ENCODE measurements around the gene CS.

Gene CS

DNA sequence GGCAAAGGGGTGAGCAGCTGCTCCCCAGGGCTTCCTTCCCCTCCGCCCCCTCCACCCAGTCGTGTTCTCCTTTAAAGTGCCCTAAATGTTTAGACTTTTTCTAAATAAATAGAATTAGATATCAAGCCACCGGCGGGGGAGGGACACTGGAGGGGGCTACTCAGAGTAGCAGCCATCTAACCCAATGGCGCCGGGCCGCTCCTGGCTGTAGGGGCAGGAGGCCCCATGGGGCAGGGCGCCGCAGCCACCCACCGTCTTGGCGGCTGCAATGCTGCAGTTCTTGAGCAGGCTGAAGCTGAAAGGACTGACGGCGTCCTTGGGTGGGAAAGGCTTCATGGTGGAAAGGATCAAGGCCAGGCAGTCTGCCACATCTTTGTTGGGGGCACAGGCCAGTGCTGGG, 57.1 kb downstream of the CS start:
- DNase-seq = no peak

DNA sequence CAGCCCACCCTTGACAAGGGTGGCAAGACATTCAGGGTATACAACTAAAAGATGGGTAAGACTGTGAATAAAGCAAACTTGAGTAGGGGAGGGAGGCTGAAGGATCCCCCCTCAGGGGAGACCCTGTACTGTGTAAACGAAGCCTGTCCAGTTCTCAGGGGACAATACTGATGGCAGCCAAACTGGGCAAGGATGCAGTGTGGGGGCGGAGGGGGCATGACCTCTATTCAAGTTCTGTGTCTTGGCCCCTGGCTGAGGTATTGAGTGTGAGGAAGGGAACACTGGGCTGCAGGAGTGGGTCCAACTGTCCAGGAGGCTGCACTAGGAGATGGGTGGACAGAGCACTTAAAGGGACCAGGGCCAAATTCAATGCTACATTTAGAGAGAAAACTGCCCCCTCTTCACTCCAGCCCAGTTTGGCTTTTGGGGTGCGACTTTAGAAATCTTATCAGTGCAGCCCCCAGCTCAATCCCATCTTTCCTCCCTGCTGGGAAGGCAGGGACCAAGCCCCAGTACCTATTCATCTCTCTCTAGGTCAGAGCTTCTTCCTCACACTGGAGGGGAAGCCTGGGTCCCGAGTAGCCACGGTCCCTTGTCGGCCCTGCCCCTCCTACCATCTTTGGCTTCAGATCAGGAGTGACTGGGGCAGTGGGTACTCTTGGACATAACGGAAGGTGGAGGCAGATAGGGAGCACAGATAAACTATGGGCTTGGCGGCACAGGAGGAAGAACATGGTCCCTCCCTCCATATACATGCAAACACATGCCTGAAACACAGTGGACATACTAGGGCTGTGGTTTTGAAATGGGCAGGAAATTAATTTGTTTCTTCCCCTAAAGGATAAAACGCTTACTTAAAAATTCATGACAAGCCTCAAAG, 58.5 kb downstream of the CS start:
- no peak for DNase-seq

- no peak for DNase-seq
Measured at GRCh38 chr12:56237552-56237951, 62.6 kb downstream of the CS start.

DNA sequence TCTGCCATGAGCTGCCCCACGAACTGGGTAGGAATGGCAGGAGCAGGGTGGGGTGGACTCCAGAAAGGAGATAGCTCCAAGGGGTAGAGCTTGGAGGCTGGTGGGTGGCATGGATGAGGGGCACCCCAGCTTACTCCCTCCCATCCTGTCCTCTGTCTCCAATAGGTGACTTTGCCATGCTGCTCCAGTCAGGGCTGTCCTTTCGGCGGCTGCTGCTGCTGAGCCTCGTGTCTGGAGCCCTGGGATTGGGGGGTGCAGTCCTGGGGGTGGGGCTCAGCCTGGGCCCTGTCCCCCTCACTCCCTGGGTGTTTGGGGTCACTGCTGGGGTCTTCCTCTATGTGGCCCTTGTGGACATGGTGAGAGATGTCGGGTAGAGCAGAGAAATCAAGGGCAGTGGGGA, 63.1 kb downstream of the CS start:
- DNase-seq = no peak

DNA sequence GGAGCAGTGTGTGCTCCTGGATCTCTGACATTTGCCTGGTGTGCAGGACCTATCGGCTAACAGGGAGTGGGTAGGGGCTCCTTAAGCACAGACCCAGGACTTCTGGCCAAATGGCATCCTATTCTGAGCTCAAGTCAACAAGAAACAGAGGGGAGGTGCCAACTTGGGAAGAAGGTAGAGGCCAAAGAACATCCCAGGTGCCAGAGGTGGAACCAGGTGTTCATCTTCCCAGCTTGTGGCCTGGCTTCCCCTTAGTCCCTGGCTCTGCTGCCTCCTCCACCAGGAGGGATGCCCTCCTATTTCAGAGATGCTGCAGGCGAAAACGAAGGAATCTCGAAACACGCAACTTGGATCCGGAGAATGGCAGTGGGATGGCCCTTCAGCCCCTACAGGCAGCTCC, 64.0 kb downstream of the CS start:
- no peak for DNase-seq

DNA sequence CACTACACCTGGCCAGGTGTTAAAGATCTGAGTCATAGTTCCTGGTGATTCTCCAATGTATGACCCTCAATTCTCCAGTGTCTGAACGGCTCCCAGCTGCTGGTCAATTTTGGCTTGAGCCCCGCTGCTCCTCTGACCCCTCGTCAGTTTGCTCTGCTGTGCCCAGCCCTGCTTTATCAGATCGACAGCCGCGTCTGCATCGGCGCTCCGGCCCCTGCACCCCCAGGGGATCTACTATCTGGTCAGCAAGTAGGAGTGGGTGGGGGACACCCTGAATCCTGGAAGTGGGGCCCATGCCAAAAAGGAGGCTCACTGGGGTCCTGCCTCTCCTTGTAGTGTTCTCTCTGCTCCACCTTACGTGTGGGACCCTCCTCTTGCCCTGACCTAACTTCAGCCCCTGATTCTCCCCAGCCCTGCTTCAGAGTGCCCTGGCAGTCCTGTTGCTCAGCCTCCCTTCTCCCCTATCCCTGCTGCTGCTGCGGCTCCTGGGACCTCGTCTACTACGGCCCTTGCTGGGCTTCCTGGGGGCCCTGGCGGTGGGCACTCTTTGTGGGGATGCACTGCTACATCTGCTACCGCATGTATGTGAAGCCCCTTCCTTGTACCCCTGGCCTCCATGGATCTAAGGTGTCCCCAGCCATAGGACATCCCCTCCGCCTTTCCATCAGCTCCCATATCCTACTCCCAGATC, 65.2 kb downstream of the CS start:
- DNase-seq = no peak

DNA sequence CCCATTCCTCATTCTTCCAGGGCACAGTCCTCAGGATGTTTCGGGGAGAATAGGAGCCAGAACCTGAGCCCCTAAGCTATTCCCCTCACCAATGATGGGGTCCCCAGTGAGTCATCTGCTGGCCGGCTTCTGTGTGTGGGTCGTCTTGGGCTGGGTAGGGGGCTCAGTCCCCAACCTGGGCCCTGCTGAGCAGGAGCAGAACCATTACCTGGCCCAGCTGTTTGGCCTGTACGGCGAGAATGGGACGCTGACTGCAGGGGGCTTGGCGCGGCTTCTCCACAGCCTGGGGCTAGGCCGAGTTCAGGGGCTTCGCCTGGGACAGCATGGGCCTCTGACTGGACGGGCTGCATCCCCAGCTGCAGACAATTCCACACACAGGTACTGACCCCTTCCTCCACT, 68.9 kb downstream of the CS start:
- DNase-seq = no peak

GRCh38 chr12:56230432-56231183, 69.5 kb downstream of the CS start:
- DNase-seq = no peak

GRCh38 chr12:56229916-56230431, 70.2 kb downstream of the CS start, which contains the start of gene SLC39A5:
TSS of gene SLC39A5 (plus strand) at chr12:56230051. CDS start at chr12:56231275, 1,224 bp downstream.
- no peak for DNase-seq

GRCh38 chr12:56229082-56229481, 71.0 kb downstream of the CS start:
- no peak for DNase-seq

- no peak for DNase-seq
Measured at GRCh38 chr12:56224954-56225353, 75.2 kb downstream of the CS start.

DNA sequence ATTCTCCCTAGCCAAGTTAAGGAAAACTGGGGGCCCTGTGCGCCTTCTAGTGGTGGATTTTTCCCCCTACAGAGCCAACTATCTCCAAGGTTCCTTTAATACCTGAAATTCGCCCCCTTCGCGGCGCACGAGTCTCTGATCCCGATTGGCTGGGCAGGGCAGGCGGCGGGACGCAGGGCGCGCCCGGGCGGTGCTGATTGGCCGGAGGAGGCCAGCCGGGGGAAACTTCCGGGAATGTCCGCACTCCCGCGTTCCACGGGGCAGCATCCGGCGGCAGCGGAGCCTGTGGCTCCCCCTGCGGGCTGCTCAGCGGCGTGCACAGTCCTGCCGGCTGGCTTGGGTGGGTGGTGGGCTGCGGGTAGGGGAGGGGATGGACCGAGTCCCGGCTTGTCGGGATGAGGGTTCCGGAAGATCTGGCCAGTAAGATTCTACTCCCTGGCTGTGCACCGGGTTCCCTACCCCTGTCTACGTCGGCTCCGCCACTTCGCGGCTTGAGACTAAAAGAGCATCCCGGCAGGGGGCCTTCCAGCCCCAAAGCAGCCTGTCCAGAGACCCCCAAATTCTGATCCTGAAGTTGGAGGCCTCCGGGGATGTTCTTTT, 75.9 kb downstream of the CS start, which contains the start of gene NABP2:
NABP2 (plus strand) TSS at position 241 of the 600 bp plus-strand sequence. CDS start 515 bp downstream, outside the sequence.
- DNase-seq = peak; percentile 92

- no peak for DNase-seq
Measured at GRCh38 chr12:56223571-56224101, 76.5 kb downstream of the CS start.

DNA sequence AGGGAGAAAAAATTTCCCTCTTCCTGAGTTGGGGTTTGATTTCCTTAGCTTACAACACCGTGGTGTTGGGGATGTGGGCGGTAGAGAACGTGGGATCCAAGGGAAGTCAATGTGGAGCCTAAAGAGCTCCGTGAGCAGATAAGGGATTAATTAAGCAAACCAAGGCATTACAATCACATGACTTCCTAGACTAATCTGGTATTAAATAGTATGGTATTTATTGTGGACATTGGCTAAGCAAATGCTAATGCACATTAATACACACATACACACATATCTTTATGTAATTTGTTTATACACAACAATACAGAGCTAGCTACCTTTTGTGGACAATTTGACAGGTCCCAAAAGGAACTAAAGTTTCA, 77.6 kb downstream of the CS start:
- DNase-seq = no peak

DNA sequence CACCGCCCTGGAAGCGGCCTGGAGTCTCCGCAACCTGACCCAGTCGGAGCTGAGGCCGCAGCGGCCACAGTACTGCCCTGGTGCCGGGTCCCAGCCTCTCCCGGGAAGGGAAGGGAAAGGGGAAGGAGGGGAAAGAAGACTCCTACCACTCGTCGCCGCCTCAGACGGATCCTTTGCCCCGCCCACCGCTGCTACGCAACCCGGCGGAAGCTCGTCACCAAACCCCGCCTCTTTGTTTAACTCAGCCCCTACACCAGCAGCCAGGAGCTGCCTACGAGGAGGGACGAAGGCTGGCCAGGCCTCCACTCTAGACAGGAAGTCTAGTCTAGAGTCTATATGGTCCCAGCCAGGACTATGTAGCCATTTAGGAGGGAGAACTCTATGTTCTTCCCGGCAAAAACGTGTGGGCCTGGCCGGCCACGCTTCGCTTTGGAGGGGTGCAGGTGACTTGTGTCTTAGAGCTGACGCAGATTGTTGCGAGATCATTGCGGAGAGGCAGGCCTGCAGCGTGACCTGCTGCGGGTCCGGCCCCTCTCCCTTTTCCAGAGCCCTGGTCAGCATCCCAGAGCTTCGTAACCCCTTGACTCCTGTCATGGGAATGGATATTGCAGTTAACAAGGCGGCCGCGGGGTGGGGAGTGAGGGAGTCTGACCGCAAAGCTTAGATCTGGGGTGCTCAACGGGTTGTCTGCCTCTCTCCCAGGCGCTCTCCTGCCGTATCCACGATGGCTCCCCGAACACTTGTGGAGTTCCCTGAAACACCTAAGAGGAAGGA, 78.2 kb downstream of the CS start, which contains the start of gene RNF41:
RNF41 (minus strand) TSS at position 166 of the 774 bp plus-strand sequence. CDS start 7,875 bp downstream, outside the sequence.
- peak; percentile 77 for DNase-seq

Measured in SIG-M5 (cell line).